Activated CD4-positive, alpha-beta memory T cell treated with anti-CD3 and anti-CD28 coated beads, Interleukin-2, amount 10 ng/mL, durations not matched to agents 7 days and 5 days (primary cell): ENCODE measurements around the gene TNC. TPM values are rescaled to one million over a fixed set of nuclear protein-coding genes. Genes with fewer than 3 reads are reported as not detected.

Experiments
- CTCF ChIA-PET: fragments of 350-600 bp; sonication (Branson Sonifier 250); formaldehyde crosslinking; loops from one replicate; lab custom pipeline; 2021; ENCODE audit warnings: antibody characterized with exemption, inconsistent platforms; lab: Charles Lee
- POLR2A ChIA-PET: fragments of 350-600 bp; sonication (Branson Sonifier 250); formaldehyde crosslinking; loops from one replicate; lab custom pipeline; 2021; ENCODE audit warnings: antibody characterized with exemption; lab: Charles Lee
- DNase-seq: peaks from one replicate; pipeline ENCODE4 v3.0.0-alpha.2; 2020
- H3K27ac Mint-ChIP-seq: one replicate; pipeline ENCODE4 v1.8.0; 2021; ENCODE audit warnings: mild to moderate bottlenecking, mixed read lengths
- H3K27me3 Mint-ChIP-seq: one replicate; pipeline ENCODE4 v1.8.0; 2021; ENCODE audit warnings: mixed read lengths
- H3K36me3 Mint-ChIP-seq: one replicate; pipeline ENCODE4 v1.8.0; 2021; ENCODE audit warnings: low read depth, mixed read lengths
- H3K4me1 Mint-ChIP-seq: one replicate; pipeline ENCODE4 v1.8.0; 2021; ENCODE audit warnings: mixed read lengths
- H3K4me3 Mint-ChIP-seq: one replicate; pipeline ENCODE4 v1.8.0; 2021; ENCODE audit warnings: mild to moderate bottlenecking, mixed read lengths
- H3K9me3 Mint-ChIP-seq: one replicate; pipeline ENCODE4 v1.8.0; 2021; ENCODE audit warnings: mixed read lengths
- total RNA-seq, 2 experiments: library from RNA; stranded (reverse); gene quantifications; one replicate each; pipeline ENCODE4 v1.2.3, GENCODE V29; 2021

The TNC gene
- under 1 TPM in 1 of 2 experiments, not detected in 1; 0.03 TPM for total RNA-seq

DNA sequence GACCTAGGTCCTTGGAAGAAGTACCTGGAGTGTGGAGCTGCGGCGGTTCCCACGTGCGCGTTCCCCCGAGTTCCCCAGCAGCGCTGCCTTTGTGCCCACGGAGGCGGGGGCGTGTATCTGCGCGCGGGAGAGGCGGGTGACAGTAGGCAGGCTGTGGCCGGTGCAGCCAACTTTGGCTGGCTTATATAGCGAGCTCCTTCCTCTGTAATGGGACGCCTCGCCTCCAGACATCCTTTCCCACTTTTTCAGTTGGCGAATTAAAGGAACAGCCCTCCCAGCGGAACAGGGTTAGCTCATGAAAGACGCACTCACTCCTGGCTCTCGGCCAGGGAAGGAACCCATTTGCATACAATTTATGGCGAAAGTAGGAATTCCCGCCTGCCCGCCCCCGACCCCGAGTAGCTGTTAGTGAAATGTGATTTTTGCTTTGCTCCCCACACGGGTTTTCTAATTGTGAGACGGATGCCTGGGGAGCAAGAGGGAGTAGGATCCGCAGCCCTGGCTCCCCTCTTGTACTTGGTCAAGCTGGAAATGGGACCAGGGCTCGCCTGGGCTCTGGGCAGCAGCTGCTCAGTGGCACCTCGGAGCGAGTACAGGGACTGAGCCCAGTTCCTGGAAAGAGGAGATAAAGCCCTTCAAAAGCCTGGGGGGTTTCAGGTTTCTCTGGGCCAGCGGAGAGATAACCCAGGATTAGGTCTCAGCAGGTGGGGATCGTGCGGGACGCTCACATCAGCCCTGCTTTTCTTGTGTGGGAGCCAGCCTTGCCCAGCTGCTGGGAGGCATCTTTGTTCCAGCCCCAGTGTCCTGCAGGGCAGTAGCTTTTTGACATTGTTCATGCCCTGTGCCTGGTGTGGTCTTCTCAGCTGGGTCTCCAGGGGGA, at the start of gene TNC:
TNC (minus strand) TSS at position 159 of the 880 bp plus-strand sequence. CDS start 27,139 bp downstream, outside the sequence.
- H3K36me3 Mint-ChIP-seq: no peaks in the 10 kb centered on the region
- POLR2A ChIA-PET: interaction anchor here (0.7 kb wide), 1 partner anchor 28 kb away, joined by 3 read pairs; no protein-coding TSS in a partner anchor

DNA sequence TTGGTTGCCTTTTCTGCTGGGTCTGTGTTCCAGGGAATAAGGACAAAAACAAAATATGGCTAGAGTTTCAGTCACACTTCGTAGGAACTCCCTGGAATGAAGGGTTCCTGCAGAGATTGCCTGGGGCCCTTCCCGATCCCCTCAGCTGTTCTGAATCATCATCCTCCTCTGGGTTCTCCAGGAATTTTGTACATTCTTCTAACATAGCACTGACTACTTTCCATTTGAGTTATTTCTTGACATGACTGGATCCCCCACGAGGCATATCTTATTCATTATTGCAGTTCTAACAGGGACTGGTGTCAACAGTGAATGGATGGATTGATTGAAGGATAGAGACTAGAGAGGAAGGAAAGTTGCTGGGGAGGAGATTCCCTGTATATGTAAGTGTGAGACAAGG, 49.2 kb upstream of the TNC start:
- Mint-ChIP-seq H3K9me3 (no peaks in the 10 kb centered on the region), H3K36me3 (no peaks in the 10 kb centered on the region), H3K4me1 (no peaks in the 10 kb centered on the region), H3K4me3 (no peak overlapping the region), H3K27ac (no peak overlapping the region), H3K27me3 (peaks cover 2% of the 10 kb centered on the region)
- ChIA-PET POLR2A (no interaction called here), CTCF (no interaction called here)
- DNase-seq: no peak

More for the DNA sequence above, at the start of gene TNC:
- no peak within 1 kb of the TSS for H3K4me3 Mint-ChIP-seq
- no peaks in the 10 kb centered on the region for H3K9me3 Mint-ChIP-seq
- CTCF ChIA-PET: no interaction called here
- no peaks in the 10 kb centered on the region for H3K4me1 Mint-ChIP-seq
- no peak for DNase-seq
- H3K27ac Mint-ChIP-seq: no peak within 1 kb of the TSS
- peaks cover 69% of the 10 kb centered on the region for H3K27me3 Mint-ChIP-seq

DNA sequence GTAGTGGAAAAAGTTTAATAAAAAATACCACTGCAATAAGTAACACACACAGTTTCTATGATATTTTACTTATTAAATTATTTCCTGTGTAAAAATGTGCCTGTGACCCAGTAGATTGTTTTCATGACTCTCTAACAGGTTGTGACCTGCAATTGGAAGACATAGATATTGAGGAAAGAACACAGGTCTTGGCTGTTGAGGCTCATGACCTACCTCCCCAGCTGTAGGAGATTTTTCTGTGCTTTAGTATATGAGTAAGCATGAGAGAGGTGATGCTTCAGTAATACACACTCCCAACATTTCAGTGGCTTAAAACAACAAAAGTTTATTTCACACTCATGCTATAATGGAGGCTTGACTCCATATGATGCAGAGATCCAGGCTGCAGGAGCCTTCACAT, 47.3 kb upstream of the TNC start:
- H3K36me3 Mint-ChIP-seq: no peaks in the 10 kb centered on the region
- DNase-seq: no peak
- no peak overlapping the region for H3K27ac Mint-ChIP-seq
- no peaks in the 10 kb centered on the region for H3K4me1 Mint-ChIP-seq
- peaks cover 2% of the 10 kb centered on the region for H3K27me3 Mint-ChIP-seq
- POLR2A ChIA-PET: no interaction called here
- no peaks in the 10 kb centered on the region for H3K9me3 Mint-ChIP-seq
- H3K4me3 Mint-ChIP-seq: no peak overlapping the region
- CTCF ChIA-PET: no interaction called here

DNA sequence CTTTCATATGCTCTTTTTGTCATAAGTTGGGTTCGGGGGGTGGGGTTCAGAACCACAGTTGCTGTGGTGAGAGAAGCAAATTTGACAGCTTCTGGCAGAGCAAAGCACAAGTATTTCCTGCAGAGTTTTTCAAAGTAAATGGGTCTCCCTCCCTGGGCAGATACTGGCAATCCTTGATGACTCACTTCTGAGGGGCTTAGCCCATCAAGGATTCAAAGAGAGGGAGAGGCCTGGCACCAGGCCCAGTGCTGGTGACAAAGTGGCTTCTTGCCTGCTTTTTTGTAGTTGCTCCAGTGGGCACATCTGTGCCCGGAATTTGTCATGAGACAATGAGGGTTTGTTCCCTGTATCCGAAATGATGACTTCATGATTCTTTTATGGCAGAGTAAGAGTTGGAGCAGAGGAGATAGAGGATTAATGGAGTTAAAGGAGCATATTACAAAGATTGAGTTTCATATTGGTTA, 46.6 kb upstream of the TNC start:
- H3K9me3 Mint-ChIP-seq: no peaks in the 10 kb centered on the region
- no peak overlapping the region for H3K27ac Mint-ChIP-seq
- no peak for DNase-seq
- POLR2A ChIA-PET: no interaction called here
- no peak overlapping the region for H3K4me3 Mint-ChIP-seq
- no peaks in the 10 kb centered on the region for H3K36me3 Mint-ChIP-seq
- CTCF ChIA-PET: no interaction called here
- H3K27me3 Mint-ChIP-seq: peaks cover 2% of the 10 kb centered on the region
- H3K4me1 Mint-ChIP-seq: no peaks in the 10 kb centered on the region

- no peak for DNase-seq
- H3K9me3 Mint-ChIP-seq: no peaks in the 10 kb centered on the region
- ChIA-PET CTCF (no interaction called here), POLR2A (no interaction called here)
- H3K4me1 Mint-ChIP-seq: no peaks in the 10 kb centered on the region
- peaks cover 2% of the 10 kb centered on the region for H3K27me3 Mint-ChIP-seq
- H3K36me3 Mint-ChIP-seq: no peaks in the 10 kb centered on the region
- no peak overlapping the region for H3K4me3 Mint-ChIP-seq
- no peak overlapping the region for H3K27ac Mint-ChIP-seq
Observed at GRCh38 chr9:115162946-115163345, 45.0 kb upstream of the TNC start.

- ChIA-PET POLR2A (no interaction called here), CTCF (no interaction called here)
- Mint-ChIP-seq H3K4me3 (no peak overlapping the region), H3K9me3 (no peaks in the 10 kb centered on the region), H3K36me3 (no peaks in the 10 kb centered on the region), H3K27ac (no peak overlapping the region), H3K4me1 (no peaks in the 10 kb centered on the region), H3K27me3 (peaks cover 2% of the 10 kb centered on the region)
- no peak for DNase-seq
Observed at GRCh38 chr9:115161446-115161845, 43.5 kb upstream of the TNC start.

GRCh38 chr9:115158661-115159481, 40.9 kb upstream of the TNC start:
- H3K27ac Mint-ChIP-seq: no peak overlapping the region
- H3K36me3 Mint-ChIP-seq: no peaks in the 10 kb centered on the region
- peaks cover 4% of the 10 kb centered on the region for H3K27me3 Mint-ChIP-seq
- ChIA-PET POLR2A (no interaction called here), CTCF (no interaction called here)
- no peaks in the 10 kb centered on the region for H3K4me1 Mint-ChIP-seq
- no peak overlapping the region for H3K4me3 Mint-ChIP-seq
- DNase-seq: no peak
- H3K9me3 Mint-ChIP-seq: no peaks in the 10 kb centered on the region

GRCh38 chr9:115157245-115157674, 39.3 kb upstream of the TNC start:
- Mint-ChIP-seq H3K27me3 (peaks cover 4% of the 10 kb centered on the region), H3K4me1 (no peaks in the 10 kb centered on the region), H3K36me3 (no peaks in the 10 kb centered on the region), H3K27ac (no peak overlapping the region), H3K9me3 (no peaks in the 10 kb centered on the region), H3K4me3 (no peak overlapping the region)
- CTCF ChIA-PET: no interaction called here
- DNase-seq: no peak
- POLR2A ChIA-PET: no interaction called here

DNA sequence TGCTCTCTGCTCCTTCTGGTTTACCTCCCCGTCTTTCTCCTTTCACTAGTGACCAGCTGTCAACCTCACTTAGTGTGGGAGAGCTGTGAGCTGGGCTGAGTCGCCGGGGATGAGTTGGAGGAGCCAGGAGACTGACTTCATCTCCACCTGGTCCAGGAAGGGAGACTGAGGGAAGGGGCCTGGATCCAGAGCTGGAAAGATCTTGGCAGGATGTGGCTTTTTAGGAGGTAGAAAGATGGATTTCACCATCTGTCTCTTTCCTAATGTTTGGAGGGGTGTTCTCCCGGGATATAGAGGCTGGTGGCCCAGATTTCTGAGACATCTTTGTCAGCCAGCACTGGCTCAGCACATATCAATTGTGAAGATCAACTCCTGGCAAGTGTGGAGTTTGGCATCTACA, 37.1 kb upstream of the TNC start:
- Mint-ChIP-seq H3K4me3 (no peak overlapping the region), H3K36me3 (no peaks in the 10 kb centered on the region), H3K4me1 (no peaks in the 10 kb centered on the region), H3K27me3 (peaks cover 8% of the 10 kb centered on the region), H3K27ac (no peak overlapping the region), H3K9me3 (no peaks in the 10 kb centered on the region)
- DNase-seq: no peak
- ChIA-PET POLR2A (no interaction called here), CTCF (no interaction called here)

GRCh38 chr9:115154617-115155016, 36.7 kb upstream of the TNC start:
- Mint-ChIP-seq H3K27ac (no peak overlapping the region), H3K4me1 (no peaks in the 10 kb centered on the region), H3K4me3 (no peak overlapping the region), H3K36me3 (no peaks in the 10 kb centered on the region), H3K27me3 (peaks cover 8% of the 10 kb centered on the region), H3K9me3 (no peaks in the 10 kb centered on the region)
- ChIA-PET CTCF (interaction anchor here (0.6 kb wide), 1 partner anchor 10 kb away, joined by 4 read pairs; no protein-coding TSS in a partner anchor), POLR2A (no interaction called here)
- DNase-seq: no peak

DNA sequence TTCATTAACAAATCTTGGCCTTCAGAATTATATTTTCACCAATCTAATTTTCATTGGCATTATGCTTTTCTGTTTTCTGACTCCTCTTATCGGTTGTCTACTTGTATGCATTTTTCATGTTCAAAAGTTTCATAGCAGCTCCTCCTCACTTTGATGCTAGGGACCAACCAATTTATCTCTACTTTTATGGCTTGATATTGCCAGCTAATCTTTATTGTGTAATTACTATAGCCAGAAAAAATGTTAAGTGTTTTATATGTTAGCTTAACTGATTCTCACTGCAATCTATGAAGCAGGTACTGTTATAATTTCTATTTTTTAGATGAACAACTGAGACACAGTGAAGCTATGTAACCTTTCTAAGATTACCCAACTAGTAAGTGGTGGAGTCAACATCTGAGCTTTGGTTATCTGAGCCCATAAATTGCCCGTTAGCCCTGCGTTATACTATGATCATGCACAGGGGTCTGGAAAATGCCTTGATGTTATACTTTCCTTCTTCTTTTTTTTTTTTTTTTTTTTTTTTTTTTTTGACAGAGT, 34.4 kb upstream of the TNC start:
- no peak overlapping the region for H3K4me3 Mint-ChIP-seq

DNA sequence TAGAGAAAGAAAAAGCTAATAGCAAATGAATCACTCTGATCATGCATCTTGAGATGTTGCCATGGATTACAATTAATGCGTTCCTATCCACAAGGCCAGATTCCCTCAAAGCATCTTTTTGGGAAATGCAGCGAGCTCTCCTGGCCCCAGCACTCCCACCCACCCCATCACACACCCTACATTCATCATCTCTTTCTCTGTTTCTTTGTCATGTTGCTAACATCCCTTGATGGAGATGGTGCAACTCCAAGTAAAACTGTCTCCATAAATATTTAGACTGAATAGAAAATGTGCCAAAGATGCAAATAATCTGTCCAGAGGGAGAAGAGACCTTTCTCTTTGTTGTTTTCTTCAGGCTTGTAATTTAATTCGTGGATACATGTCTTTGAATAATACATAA, 30.8 kb upstream of the TNC start:
- Mint-ChIP-seq H3K36me3 (no peaks in the 10 kb centered on the region), H3K4me3 (no peak overlapping the region), H3K27me3 (peaks cover 22% of the 10 kb centered on the region), H3K4me1 (no peaks in the 10 kb centered on the region), H3K9me3 (no peaks in the 10 kb centered on the region), H3K27ac (no peak overlapping the region)
- ChIA-PET POLR2A (no interaction called here), CTCF (no interaction called here)
- no peak for DNase-seq

More for the DNA sequence above, 34.4 kb upstream of the TNC start:
- Mint-ChIP-seq H3K27me3 (peaks cover 17% of the 10 kb centered on the region), H3K4me1 (no peaks in the 10 kb centered on the region), H3K27ac (no peak overlapping the region), H3K9me3 (no peaks in the 10 kb centered on the region), H3K36me3 (no peaks in the 10 kb centered on the region)
- ChIA-PET CTCF (no interaction called here), POLR2A (no interaction called here)
- DNase-seq: no peak

- Mint-ChIP-seq H3K4me1 (peaks cover 15% of the 10 kb centered on the region), H3K4me3 (no peak overlapping the region), H3K9me3 (no peaks in the 10 kb centered on the region), H3K36me3 (no peaks in the 10 kb centered on the region), H3K27ac (no peak overlapping the region), H3K27me3 (peaks cover 23% of the 10 kb centered on the region)
- no peak for DNase-seq
- ChIA-PET POLR2A (interaction anchor here (0.6 kb wide), 1 partner anchor 28 kb away, joined by 3 read pairs; no protein-coding TSS in a partner anchor), CTCF (interaction anchor here (0.7 kb wide), 1 partner anchor 945 kb away, joined by 3 read pairs; no protein-coding TSS in a partner anchor)
Observed at GRCh38 chr9:115146581-115147021, 28.6 kb upstream of the TNC start.
